ENCODE measurements around the gene MRPS31.

DNA sequence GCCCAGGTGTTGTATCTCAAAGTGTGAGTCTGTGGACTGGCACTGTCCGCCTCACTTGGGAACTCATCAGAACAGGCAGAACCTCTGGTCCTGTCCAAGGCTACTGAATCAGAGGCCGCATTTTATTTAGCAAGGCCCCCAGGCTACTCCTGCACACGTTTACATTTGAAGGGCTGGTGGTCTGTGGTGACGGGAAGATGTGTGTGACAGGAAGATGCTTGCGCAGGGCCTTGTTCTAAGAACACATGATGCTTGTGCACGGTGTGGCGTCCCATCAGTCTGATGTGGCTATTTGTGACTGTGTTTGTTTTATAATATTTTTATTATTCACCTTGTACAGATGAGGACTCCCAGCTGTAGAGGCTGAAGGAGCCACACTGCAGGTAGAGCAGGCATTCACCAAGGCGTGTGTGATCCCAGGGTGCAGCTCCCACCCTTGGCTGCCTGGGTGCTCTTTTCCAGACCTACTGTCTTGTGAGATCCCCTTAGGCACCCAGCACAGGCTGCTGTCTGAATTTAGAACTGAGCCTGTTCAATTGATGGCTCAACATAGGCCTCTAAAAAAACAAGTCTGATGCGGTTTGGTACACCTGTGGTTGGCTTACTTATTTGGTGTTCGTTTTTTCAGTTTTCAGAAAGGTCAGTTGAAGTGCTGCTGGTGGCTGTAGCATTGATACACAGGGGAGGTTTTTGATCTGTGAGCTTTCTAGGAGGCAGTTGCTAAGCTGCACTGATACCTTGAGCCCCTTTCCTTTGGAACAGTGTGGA lies 21.5 kb upstream of the MRPS31 start:
- TF ChIP-seq POLR2A (IDR thresholded peaks at IDR 0.05), result no peak
- TF ChIP-seq, protein P1, sequence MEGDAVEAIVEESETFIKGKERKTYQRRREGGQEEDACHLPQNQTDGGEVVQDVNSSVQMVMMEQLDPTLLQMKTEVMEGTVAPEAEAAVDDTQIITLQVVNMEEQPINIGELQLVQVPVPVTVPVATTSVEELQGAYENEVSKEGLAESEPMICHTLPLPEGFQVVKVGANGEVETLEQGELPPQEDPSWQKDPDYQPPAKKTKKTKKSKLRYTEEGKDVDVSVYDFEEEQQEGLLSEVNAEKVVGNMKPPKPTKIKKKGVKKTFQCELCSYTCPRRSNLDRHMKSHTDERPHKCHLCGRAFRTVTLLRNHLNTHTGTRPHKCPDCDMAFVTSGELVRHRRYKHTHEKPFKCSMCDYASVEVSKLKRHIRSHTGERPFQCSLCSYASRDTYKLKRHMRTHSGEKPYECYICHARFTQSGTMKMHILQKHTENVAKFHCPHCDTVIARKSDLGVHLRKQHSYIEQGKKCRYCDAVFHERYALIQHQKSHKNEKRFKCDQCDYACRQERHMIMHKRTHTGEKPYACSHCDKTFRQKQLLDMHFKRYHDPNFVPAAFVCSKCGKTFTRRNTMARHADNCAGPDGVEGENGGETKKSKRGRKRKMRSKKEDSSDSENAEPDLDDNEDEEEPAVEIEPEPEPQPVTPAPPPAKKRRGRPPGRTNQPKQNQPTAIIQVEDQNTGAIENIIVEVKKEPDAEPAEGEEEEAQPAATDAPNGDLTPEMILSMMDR (IDR thresholded peaks at IDR 0.05), result no peak

All from suprapubic skin (tissue), 3 donors.